ENCODE results near the gene PPIL3.
"Not testable (repeated sequence)": the region's sequence is repeated elsewhere in the genome, so short reads cannot be mapped to it uniquely, and the experiment has no call there.

PPIL3 gene

DNA sequence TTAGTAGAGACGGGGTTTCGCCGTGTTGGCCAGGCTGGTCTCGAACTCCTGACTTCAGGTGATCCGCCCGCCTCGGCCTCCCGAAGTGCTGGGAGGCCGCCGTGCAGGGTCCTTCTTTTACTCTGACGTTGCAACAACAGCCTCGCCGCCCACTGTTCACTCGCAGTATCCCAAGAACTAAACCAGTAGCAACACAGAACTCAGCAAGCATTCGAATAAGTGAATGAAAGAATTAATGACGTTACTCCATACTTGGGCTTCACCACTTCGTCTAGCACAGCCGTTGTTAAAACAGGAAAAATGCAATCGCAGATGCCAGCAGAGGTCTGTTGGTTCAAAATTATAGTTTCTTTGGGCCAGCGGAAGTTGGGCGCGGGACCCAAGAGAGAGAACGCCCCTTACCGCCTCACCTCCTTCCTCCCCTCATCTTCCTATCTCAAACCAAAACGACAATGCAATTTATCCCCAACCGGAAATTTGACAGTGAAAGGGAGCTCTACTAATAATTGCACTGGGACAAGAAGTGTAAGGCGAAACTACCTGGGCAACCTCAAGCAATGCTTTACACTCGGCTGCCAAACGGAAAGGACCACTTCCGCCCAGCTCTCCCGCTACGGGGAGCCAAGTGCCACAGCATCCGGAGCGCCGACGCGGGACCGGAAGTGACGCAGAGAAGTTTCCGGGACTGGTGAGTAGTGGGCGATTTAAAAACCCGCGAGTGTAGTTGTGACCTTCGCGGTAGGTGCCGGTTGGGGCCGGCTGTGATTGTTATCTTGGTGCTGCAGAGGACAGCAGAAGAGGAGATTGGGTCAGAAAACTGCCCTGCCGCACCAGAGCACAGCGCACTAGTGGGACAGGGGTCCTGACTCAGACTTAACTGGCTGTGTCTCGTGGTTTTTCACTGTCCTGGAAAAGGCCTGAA is at the start of gene PPIL3, which contains the start of gene NIF3L1:
PPIL3 (minus strand) TSS at position 374 of the 922 bp plus-strand sequence. CDS start 1,462 bp downstream, outside the sequence.
NIF3L1 (plus strand) TSS at position 668 of the 922 bp plus-strand sequence. CDS start 2,573 bp downstream, outside the sequence.
- DNase-seq (ENCODE audit: low spot score) = peak; percentile 91

DNA sequence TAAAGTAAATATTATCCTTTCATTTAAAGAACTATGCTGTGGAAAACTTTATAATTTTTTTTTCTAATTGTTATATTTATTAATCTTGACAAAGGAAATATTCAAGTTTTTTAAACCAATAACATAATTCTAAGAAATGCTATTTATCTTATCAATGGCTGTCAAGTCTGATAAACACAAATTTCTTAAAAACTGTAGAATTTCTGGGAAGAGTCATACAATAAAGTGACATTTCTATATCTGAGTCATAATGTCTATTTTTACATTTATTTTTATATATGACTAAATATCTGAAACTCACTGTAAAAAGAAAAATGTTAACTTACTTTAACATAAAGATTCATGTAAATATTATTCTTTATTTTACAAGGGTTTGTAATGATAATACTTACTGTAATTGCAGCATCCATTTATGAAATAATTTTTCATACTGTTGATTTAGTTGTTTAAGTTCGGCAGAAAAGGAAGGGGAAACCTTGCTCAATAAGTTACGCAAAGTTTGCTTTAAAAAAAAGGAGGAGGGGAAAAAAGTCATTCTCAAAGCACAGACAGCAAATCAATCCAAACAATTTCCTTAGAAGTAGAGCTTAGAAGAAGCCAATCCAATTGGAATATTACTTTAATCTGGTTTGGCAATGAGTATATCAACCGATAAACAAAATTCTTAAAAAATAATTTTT is 42.2 kb upstream of the PPIL3 start:
- no peak for DNase-seq (ENCODE audit: low spot score)

DNA sequence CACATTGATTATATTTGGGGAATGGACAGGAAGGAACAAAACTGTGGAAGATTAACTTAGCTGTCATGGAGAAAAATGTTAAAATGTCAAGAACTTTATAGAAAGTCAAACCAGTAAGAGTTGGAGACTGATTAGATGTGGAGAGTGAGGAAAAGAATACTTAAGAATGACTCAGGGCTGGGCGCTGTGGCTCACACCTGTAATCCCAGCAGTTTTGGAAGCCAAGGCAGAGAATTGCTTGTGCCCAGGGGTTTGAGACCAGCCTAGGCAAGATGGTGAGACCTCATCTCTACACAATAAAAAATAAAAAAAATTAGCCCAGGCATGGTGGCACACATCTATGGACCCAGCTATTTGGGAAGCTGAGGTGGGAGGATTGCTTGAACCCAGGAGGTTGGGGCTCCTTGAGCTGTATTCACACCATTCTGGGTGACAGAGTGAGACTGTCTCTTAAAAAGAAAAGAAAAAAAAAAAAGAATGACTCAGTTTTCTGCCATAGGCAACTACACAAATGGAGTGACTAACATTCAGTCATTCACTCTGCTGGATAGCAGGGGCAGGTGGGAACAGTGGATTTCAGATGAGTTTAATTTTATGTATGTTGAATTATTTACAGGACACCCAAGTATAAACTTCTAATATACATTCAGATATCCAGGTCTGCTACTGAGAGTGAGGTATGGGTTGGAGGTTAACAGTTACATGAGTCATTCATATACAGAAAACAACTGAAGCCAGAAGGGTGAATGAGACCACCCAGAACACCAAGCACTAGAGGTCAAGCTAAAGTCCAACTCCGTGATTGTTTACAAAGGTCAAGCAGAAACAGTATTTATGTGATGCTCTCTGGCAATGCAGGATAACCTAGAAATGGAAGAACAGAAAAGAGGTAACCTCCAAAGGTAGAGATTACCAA is 40.7 kb upstream of the PPIL3 start:
- peak; percentile 21 for DNase-seq (ENCODE audit: low spot score)

DNA sequence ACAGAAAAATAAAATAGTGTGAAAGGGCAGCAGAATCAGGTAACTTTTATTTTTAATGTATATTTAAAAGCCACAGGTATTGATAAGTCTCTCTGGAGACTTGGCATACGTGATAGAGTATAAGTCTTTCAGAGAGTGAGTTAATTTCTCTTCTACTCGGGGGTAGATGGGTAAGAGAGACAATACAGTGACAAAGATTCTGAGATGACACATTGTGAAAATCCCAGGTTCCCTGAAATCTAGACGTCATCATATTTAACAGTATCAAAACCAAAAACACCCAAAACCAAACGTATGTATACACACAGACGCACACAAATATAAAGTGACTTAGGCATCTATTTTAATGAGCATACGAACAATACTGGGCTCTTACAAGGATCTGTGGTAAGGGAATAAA is 33.6 kb upstream of the PPIL3 start:
- no peak for DNase-seq (ENCODE audit: low spot score)

DNA sequence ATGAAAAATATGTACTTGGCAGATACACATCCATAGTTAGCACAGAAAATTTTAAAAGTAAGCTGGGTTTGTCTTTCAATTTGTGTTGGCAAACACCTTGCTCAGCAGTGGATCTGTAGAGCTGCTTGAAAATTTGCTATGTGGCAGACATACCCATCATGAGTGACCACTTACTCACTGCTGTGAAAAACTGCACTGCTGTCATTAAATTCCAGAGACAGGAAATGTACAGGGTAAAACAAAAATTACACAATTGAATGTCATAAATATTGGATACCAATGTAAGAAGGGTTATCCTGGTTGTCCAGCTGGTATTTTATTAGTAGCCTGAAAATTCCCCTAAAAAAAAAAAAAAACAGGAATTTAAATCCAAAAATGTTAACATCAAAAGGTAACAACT is 24.8 kb upstream of the PPIL3 start:
- DNase-seq (ENCODE audit: low spot score) = peak; percentile 39

DNA sequence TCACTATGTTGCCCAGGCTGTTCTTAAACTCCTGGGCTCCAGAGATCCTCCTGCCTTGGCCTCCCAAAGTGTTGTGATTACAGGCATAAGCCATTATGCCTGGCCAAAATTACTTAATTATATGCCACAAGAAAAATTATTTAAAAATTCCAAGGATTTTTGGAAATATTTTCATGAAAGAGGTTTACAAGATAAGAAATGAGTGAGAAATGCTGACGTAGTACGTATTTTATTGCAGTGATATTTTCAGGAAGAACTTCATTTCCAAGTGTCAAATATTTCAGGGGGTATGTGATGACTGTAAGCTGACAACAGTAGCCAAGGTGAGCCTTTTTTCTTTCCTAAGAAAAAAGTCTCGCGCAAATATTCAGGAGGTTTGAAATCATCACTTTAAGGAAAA is 21.1 kb upstream of the PPIL3 start:
- DNase-seq (ENCODE audit: low spot score) = no peak

DNA sequence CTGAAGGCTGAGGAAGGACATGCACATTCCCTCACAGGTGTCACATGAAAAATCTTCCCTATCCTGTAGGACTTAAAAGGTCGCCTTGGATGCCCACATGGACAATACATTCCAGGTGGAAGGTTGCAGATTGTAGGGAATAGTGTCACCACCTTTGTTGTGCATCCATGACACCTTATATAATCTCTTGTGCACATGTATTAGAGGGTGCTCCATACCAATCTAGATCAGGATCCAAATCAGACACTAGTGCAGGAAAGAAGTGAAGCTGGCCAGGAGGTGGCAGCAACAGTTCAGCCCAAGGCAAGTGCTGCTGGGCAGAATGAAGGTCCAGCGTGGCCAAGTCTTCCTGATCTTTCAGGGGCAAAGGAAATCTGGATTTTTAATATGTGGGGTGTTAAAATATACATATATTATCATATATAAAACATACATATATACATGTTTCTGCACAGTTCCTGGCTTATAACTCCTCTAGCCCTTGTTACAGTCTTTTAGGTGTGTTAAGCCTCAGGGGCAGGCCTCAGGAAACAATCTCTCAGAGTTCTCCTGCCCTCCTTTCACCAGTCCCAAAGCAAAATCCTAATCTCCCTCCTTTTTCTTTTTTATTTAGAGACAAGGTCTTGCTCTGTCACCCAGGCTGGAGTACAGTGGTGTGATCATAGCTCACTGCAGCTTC is 16.9 kb upstream of the PPIL3 start:
- DNase-seq (ENCODE audit: low spot score) = peak; percentile 57

DNA sequence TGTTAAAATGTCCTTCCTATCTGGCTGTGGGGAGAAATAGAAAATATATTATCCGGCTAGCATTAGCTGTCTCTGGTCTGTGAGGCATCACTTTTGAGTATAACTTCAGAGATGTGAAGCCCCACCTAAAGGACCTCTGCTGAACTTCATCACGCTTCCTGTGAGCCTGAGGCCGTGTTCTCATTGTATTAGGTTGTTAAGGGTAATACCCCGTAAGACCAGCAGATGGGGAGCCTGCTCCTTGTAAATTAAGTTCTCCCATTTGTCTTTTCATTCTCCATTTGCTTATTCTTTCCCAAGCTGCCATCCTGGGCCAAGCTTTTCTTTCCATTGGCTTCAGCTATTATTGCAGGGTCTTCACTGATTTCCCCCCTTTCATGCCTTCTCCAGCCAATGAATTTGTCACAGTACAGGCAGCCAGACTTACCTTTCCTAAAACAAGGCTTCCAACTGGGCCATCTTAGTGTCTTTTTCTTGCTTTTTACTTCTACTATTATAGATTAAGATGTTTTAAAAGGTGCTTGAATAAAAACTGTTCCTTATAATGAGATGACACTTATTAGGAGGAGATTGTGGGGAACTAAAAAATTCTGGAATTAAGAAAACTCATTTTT is 12.7 kb upstream of the PPIL3 start:
- peak; percentile 81 for DNase-seq (ENCODE audit: low spot score)

DNA sequence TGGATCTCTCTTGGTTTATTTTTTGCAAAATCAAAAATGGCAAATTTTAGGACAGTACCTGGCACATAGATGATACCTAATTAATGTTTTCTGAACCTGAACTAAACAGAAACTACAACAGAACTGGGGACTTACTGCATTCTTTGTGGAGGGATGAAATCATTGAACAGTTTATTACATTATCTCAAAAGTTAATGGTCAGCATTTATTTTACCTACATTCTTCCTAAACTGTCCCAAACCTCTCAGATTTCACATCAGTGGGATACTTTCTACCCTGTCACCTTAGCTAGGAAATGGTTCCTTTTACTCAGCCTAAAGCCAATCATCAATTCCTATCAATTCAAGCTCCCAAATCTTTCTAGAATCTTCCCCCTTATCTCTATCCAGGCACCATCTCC is 10.6 kb upstream of the PPIL3 start:
- no peak for DNase-seq (ENCODE audit: low spot score)

DNA sequence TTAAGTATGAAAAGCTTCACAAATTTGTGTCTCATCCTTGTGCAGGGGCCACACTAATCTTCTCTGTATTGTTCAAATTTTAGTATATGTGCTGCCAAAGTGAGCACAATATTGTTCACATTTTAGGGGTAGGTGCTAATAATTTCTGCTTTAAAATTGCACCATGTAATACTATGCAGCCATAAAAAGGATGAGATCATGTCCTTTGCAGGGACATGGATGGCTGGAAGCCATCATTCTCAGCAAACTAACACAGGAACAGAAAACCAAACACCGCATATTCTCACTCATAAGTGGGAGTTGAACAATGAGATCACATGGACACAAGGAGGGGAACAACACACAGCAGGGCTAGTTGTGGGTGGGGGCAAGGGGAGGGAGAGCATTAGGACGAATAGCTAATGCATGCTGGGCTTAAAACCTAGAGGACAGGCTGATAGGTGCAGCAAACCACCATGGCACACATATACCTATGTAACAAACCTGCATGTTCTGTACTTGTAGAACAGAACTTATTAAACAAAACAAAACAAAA is 7.1 kb downstream of the PPIL3 start:
- DNase-seq (ENCODE audit: low spot score) = not testable (repeated sequence)

DNA sequence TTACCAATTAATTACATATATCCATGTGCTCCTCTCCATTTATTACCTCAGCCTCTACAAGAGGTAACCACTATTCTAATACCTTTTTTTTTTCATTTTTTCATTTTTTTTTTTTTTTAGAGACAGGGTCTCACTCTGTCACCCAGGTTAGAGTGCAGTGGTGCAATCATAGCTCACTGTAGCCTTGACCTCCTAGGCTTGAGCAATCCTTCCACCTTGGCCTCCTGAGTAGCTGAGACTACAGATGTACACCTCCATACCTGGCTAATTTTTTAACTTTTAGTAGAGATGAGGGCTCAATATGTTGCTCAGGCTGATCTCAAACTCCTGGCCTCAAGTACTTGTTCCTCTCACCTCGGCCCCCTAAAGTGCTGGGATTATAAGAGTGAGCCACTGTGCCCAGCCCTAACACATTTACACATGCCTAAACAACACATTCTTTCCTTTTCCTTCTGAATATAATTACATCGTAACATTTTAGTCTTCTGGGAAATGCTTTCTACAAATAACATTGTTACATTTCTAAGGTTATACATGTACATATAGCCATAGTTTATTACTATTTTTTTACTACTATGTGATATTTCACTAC is 10.5 kb downstream of the PPIL3 start:
- no peak for DNase-seq (ENCODE audit: low spot score)

DNA sequence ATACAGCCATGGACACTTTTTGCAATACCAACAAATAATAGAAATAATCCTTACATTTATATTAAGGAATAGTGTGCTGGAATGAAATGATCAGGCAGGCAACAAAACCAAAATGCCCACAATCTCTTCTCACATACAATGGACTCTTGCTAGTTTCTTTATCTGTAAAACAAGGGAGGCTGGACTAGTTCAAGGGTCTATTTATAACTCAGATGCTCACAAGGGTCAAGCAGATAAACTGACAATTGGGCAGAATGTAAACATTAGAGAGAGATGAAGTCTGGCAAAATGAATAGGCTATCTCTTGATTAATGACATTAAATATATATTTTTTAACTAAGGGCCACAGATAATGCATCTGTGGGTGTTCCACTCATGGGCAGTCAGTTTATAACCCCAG is 11.4 kb downstream of the PPIL3 start:
- DNase-seq (ENCODE audit: low spot score) = no peak

DNA sequence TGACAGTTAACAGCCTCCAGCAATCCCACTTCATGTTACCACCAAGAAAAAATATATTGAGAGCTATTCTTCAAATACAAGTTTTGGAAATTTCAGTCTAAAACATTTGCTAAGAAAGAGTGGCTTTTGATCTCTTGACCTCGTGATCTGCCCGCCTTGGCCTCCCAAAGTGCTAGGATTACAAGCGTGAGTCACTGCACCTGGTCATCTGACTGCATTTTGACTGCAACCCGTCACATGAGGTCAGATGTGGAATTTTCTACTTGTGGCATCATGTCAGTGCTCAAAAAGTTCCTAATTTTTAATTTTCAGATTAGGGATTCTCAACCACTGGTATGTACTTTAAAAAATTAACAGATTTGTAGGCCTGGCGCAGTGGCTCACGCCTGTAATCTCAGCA is 15.3 kb downstream of the PPIL3 start:
- DNase-seq (ENCODE audit: low spot score) = no peak

DNA sequence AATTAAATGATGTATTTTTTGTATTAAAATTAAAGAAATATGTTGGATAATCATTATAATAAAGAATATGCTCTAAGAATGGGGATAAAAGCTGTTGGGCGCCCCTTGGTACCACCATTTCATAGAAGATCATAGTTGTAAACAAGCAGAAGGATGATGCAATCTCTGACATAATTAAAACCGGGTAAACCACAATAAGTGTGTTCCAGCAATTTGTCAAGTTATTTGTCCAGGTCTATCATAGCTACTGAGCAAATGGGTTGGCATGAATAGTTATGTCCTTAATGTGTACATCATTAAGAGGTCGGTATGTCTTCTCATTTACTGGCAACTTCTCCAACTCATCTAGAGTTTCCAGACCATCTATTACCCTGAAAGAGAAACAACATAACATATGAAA is 17.7 kb downstream of the PPIL3 start:
- DNase-seq (ENCODE audit: low spot score) = no peak

DNA sequence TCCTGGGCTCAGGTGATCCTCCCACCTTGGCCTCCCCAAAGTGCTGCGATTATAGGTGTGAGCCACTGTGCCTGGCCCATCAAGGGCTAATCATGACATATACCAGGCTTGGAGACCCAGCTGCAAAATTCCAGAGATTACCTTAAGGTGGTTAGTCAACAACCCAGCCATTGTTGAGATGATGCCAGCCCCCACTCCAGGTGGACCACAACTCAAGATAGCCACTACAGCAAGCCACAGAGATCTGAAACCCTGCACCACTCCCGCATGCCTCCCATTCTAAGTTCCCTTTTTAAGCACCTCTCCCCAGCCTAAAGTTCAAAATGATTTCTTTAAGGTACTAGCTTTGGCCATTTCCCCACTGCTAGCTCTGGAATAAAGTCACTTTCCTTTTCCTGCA is 19.9 kb downstream of the PPIL3 start:
- DNase-seq (ENCODE audit: low spot score) = no peak

DNA sequence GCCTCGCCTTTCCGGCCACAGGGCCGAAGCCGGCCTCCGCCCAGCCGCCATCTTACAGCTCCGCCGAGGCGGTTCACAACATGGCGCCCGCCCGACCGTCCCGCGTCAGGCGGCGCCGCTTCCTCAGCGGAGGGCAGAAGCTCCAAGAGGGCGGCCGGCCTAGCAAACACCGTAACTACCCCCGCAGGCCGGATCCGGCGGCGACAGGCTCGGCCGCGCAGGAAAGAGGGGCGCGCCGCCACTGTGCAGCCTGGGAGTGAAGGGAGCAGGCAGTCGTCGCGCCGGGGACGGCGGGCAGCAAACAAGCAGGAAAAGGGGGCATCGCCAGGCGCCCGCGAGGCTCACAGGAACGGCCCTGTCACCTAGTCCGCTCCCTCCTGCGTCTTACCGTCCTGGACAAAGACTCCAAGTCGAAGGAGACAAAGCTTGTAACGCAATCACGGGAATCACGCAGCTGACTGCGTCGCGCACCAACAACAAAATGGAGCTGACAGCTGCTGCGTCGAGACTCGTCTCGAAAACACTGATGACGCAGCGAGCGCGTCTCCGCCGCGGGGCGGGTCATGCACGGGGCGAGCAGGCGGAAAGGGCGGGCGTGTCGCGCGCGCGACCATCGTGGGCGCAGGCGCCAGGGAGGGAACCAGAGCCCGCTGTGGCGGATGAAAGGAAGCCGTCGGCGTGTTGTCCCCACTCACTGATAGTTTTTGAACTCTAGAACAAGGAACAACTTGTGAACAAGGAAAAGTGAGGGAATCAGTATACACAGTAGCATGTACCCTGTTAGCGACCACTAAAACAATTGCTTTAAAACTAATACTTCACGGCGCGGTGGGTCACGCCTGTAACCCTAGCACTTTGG is 24.5 kb downstream of the PPIL3 start, which contains the start of gene CLK1:
CLK1 (minus strand) TSS at position 483 of the 859 bp plus-strand sequence. CDS start 2,796 bp downstream, outside the sequence.
- peak; percentile 96 for DNase-seq (ENCODE audit: low spot score)

DNA sequence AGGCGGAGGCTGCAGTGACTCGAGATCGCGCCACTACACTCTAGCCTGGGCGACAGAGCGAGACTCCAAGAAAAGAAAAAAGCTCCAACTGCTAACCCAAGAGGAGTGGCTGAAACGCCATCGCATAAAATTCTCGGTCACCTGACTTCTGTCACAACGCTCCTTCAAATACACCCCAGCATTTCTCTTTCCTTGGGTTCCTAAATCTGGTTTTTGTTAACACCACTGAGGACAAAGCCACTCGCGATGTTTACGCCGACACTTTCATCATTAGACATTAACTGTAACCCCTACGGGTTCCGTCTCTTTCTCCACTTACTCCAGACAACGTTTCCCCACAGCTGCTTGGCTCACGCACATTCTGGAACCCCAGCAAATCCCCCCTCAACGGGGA is 25.1 kb downstream of the PPIL3 start:
- no peak for DNase-seq (ENCODE audit: low spot score)

DNA sequence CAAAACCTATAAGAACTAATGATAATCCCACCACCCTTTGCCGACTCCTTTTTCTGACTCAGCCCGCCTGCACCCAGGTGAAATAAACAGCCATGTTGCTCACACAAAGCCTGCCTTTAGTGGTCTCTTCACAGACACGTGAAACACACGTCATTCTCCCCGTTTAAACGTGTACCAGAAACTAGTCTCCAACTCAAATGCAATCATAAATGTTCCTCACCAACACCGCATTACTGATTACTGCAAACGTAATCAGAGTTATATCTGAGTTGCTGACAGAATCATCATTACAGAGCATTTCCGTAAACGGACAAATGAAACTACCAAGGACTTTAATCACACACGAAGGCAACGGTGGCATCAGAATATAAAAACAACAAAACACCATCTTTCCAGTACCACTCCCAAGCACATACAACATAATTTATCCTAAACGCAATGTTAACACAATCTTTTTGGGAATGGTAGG is 26.3 kb downstream of the PPIL3 start:
- DNase-seq (ENCODE audit: low spot score) = peak; percentile 32

DNA sequence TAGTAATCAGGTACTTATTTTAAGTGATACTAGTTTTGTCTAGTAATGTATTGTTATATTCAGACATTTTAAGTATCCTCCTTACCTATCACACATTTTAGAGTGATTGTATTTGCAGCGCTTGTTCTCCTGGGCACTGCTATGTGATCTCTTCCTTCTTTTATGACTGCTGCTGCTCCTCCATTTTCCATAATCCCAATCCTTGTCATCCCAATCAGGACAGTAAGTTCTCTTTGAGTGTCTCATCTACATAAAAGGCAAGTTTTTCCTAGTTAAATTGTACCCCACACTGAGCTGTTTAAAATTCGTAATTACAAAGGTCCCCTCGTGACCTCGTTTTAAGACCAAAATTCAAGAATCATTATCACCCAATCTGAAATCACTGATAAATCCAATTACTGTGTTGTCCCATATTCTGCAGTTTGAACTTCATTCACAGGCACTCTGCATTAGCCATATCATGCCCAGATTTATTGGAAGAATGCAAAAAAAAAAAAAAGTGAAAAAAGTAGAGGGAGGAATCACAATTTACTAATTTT is 27.2 kb downstream of the PPIL3 start:
- no peak for DNase-seq (ENCODE audit: low spot score)

All from AG08396 (cell line).